ENCODE results near the gene SDHA. TPM values are rescaled to one million over a fixed set of nuclear protein-coding genes. Genes with fewer than 3 reads are reported as not detected.

The SDHA gene
- total RNA-seq, 1 experiment from 2014 or later = 134 TPM

GRCh38 chr5:169728-170094 is 48.4 kb upstream of the SDHA start (continued):
- TF ChIP-seq SRF (IDR thresholded peaks at IDR 0.05; ENCODE audit: low read depth) = no peak
- TF ChIP-seq MAX (IDR thresholded peaks at IDR 0.05) = no peak

- DNase-seq (ENCODE audit: low read depth, low spot score) = no peak
- no peak overlapping the region for H3K4me2 ChIP-seq (ENCODE audit: low read length)
- no peak overlapping the region for H3K4me3 ChIP-seq (replicated peaks in 1 of 2; ENCODE audit: low read depth in 1 of 2, low read length in 2 of 2)
- intact Hi-C loops (cut with micrococcal nuclease) = no loop called here
- no peaks in the 10 kb centered on the region for H3K27me3 ChIP-seq (ENCODE audit: insufficient read depth, low read length)
- H3K9me3 ChIP-seq (ENCODE audit: control insufficient read depth in 1 of 2, insufficient read depth in 1 of 2, low read depth in 1 of 2, low read length in 2 of 2) = no peaks in the 10 kb centered on the region
- H4K20me1 ChIP-seq (ENCODE audit: insufficient read depth) = no peaks in the 10 kb centered on the region
- ChIA-PET RAD21 (ENCODE audit: low non-redundant PET in 1 of 2, low total read pairs in 2 of 2, uncharacterized antibody in 2 of 2, unreplicated experiment in 2 of 2) (no interaction called here), CTCF (no interaction called here), POLR2A (no interaction called here)
- TF ChIP-seq SP1 (IDR thresholded peaks at IDR 0.05; ENCODE audit: low read depth) (no peak), ZNF274 (IDR thresholded peaks at IDR 0.05; ENCODE audit: low read depth, low read length) (no peak), EZH2phosphoT487 (IDR thresholded peaks at IDR 0.05; ENCODE audit: borderline replicate concordance) (no peak), ATF3 (IDR thresholded peaks at IDR 0.05) (no peak), POLR2A (IDR thresholded peaks at IDR 0.05; ENCODE audit: borderline replicate concordance, extremely low read depth, insufficient read depth, insufficient read length) (no peak), POLR2AphosphoS5 (IDR thresholded peaks at IDR 0.05; ENCODE audit: low read depth, low read length) (no peak), MAX (IDR thresholded peaks at IDR 0.05) (no peak), CTCF (IDR thresholded peaks at IDR 0.05 in 2 of 3, conservative IDR thresholded peaks at IDR 0.05 in 1 of 3; ENCODE audit: borderline replicate concordance in 1 of 3, insufficient read depth in 1 of 3, low read depth in 2 of 3, low read length in 2 of 3) (no peak), EGR1 (IDR thresholded peaks at IDR 0.05; ENCODE audit: low read depth) (no peak), EZH2 (IDR thresholded peaks at IDR 0.05) (no peak), FOSL1 (IDR thresholded peaks at IDR 0.05; ENCODE audit: low read depth) (no peak), CBX3 (IDR thresholded peaks at IDR 0.05; ENCODE audit: low read depth) (no peak), RAD21 (IDR thresholded peaks at IDR 0.05; ENCODE audit: low read depth) (no peak), REST (IDR thresholded peaks at IDR 0.05; ENCODE audit: low read depth) (no peak)
- H3K79me2 ChIP-seq (ENCODE audit: insufficient read depth, low read length) = no peaks in the 10 kb centered on the region
- no peak overlapping the region for H3K9ac ChIP-seq (ENCODE audit: low read length)
- no peak overlapping the region for H2AFZ ChIP-seq (ENCODE audit: low read depth, low read length, poor library complexity, severe bottlenecking)
- BruUV-seq (replicated peaks) = no TSS peak
- H3K9me2 ChIP-seq (ENCODE audit: insufficient read depth) = no peaks in the 10 kb centered on the region
- peaks cover 0 to 6% of the 10 kb centered on the region in 2 experiments; a peak in 2 of 4 replicates for H3K4me1 ChIP-seq (ENCODE audit: control insufficient read depth in 1 of 2, insufficient read depth in 2 of 2, low read length in 2 of 2)
- H3K27ac ChIP-seq (ENCODE audit: low read depth, low read length) = no peak overlapping the region; the same call in 1 of the 2 replicates
- no peak for ATAC-seq
- H3K36me3 ChIP-seq (ENCODE audit: control insufficient read depth in 1 of 2, insufficient read depth in 2 of 2, low read length in 2 of 2) = no peaks in the 10 kb centered on the region
These were observed 46.9 kb upstream of the SDHA start for GRCh38 chr5:170971-171800.

Measured in HCT116 (cell line).